Dermis microvascular lymphatic vessel endothelial cell (primary cell): ENCODE results near the gene TMTC1. TPM values are rescaled to one million over a fixed set of nuclear protein-coding genes. Genes with fewer than 3 reads are reported as not detected.

ENCODE experiments used
- DNase-seq, 2 donors: peaks; one replicate each; pipeline versions ENCODE4 v3.0.0 to v3.0.0-alpha.2; 2010; ENCODE audit warnings: low read depth in 2 of 2
- total RNA-seq: library from RNA; depleted of rRNA; stranded (reverse); fragments of >200 nt; gene quantifications from 2 replicates; pipeline ENCODE4 v1.2.1, GENCODE V29; 2014

Gene TMTC1
- total RNA-seq, 1 donor from 2014 or later: 0.77 TPM

GRCh38 chr12:29713729-29714128 is 70.0 kb downstream of the TMTC1 start:
- DNase-seq: no peak

GRCh38 chr12:29711381-29711780 is 72.4 kb downstream of the TMTC1 start:
- no peak for DNase-seq

- DNase-seq: no peak
These were observed 73.6 kb downstream of the TMTC1 start for GRCh38 chr12:29710104-29710503.

- no peak for DNase-seq
These were observed 74.2 kb downstream of the TMTC1 start for GRCh38 chr12:29709496-29710040.

GRCh38 chr12:29709054-29709453 is 74.7 kb downstream of the TMTC1 start:
- no peak for DNase-seq

GRCh38 chr12:29707846-29708245 is 75.9 kb downstream of the TMTC1 start:
- DNase-seq: no peak

- no peak for DNase-seq
These were observed 77.4 kb downstream of the TMTC1 start for GRCh38 chr12:29706311-29706710.

- no peak for DNase-seq
These were observed 80.2 kb downstream of the TMTC1 start for GRCh38 chr12:29703528-29703927.

- no peak for DNase-seq
These were observed 80.8 kb downstream of the TMTC1 start for GRCh38 chr12:29702972-29703371.

- DNase-seq: no peak
These were observed 81.5 kb downstream of the TMTC1 start for GRCh38 chr12:29702222-29702621.

GRCh38 chr12:29700761-29701481 is 82.8 kb downstream of the TMTC1 start:
- DNase-seq: no peak

- no peak for DNase-seq
These were observed 85.0 kb downstream of the TMTC1 start for GRCh38 chr12:29698756-29699155.

- no peak for DNase-seq
These were observed 87.9 kb downstream of the TMTC1 start for GRCh38 chr12:29695800-29696199.

- no peak for DNase-seq
These were observed 88.7 kb downstream of the TMTC1 start for GRCh38 chr12:29695026-29695425.

GRCh38 chr12:29694002-29694401 is 89.7 kb downstream of the TMTC1 start:
- no peak for DNase-seq

GRCh38 chr12:29692237-29692636 is 91.5 kb downstream of the TMTC1 start:
- DNase-seq: no peak

GRCh38 chr12:29691161-29691854 is 92.4 kb downstream of the TMTC1 start:
- DNase-seq: no peak

- DNase-seq: no peak
These were observed 93.0 kb downstream of the TMTC1 start for GRCh38 chr12:29690728-29691127.

GRCh38 chr12:29688914-29689313 is 94.8 kb downstream of the TMTC1 start:
- DNase-seq: no peak

GRCh38 chr12:29682088-29682487 is 101.7 kb downstream of the TMTC1 start:
- DNase-seq: no peak

GRCh38 chr12:29681370-29681769 is 102.4 kb downstream of the TMTC1 start:
- no peak for DNase-seq

- DNase-seq: no peak
These were observed 107.1 kb downstream of the TMTC1 start for GRCh38 chr12:29676676-29677075.

GRCh38 chr12:29674463-29674862 is 109.3 kb downstream of the TMTC1 start:
- DNase-seq: no peak
